HCT116 (cell line): ENCODE data around the gene LRRC52. TPM values are rescaled to one million over a fixed set of nuclear protein-coding genes. Genes with fewer than 3 reads are reported as not detected.

Source experiments
- ATAC-seq: fragments of 200-7000 bp; cut with Tn5 transposase; 2 replicates; pipeline ENCODE4 v1.9.1; 2020; ENCODE audit warnings: mild to moderate bottlenecking, moderate library complexity
- BruUV-seq: library from RNA; stranded (reverse); fragments of 400-500 nt; replicated peaks from 2 replicates; lab custom pipeline; 2021; lab: Mats Ljungman, UMichigan
- CTCF ChIA-PET: fragments of 300-600 bp; sonication (Branson Sonifier 250); formaldehyde crosslinking; loops from one replicate; lab custom pipeline; 2021; ENCODE audit warnings: antibody characterized with exemption; lab: Charles Lee
- POLR2A ChIA-PET: fragments of 300-600, 350-600 bp; sonication (Branson Sonifier 250); formaldehyde crosslinking; loops from one replicate; lab custom pipeline; 2021; ENCODE audit warnings: antibody characterized with exemption; lab: Charles Lee
- RAD21 ChIA-PET, 2 experiments: fragments of 300-600 bp; sonication (Branson Sonifier 250); formaldehyde crosslinking; loops; one replicate each; lab custom pipeline; 2023; ENCODE audit warnings: low total read pairs in 2 of 2; ENCODE audit not compliant: uncharacterized antibody in 2 of 2, unreplicated experiment in 2 of 2, low non-redundant PET in 1 of 2; lab: Charles Lee
- DNase-seq: peaks from one replicate; pipeline ENCODE4 v3.0.0-alpha.2; 2010; ENCODE audit warnings: low read depth, low spot score
- H2AFZ ChIP-seq: fragments of 200-600 bp; shearing (Covaris generic), sonication (generic); 2 replicates; pipeline ENCODE4 v1.6.1; 2017; ENCODE audit warnings: low read depth, mixed run types, mixed read lengths, antibody characterized with exemption, low read length; ENCODE audit not compliant: poor library complexity, severe bottlenecking
- H3K27ac ChIP-seq: 2 replicates; pipeline ENCODE4 v1.5.1; 2012; ENCODE audit warnings: low read depth, low read length
- H3K27me3 ChIP-seq: fragments of 200-600 bp; sonication (generic); 2 replicates; pipeline ENCODE4 v1.6.1; 2016; ENCODE audit warnings: mixed run types, low read length, mixed read lengths; ENCODE audit not compliant: insufficient read depth
- H3K36me3 ChIP-seq, 2 experiments: fragments of 200-500 bp in 1 of 2; fragments of 200-600 bp in 1 of 2; sonication (Bioruptor generic) in 1 of 2; sonication (generic) in 1 of 2; 2 replicates each; pipeline versions ENCODE4 v1.5.1 to v1.6.1; 2014 to 2016; ENCODE audit warnings: low read length in 2 of 2, inconsistent platforms in 1 of 2, mixed read lengths in 1 of 2, mixed run types in 1 of 2; ENCODE audit not compliant: insufficient read depth in 2 of 2, control insufficient read depth in 1 of 2
- H3K4me1 ChIP-seq, 2 experiments: fragments of 200-600 bp in 1 of 2; sonication (generic) in 1 of 2; 2 replicates each; pipeline versions ENCODE4 v1.5.1 to v1.6.1; 2012 to 2017; ENCODE audit warnings: low read length in 2 of 2, inconsistent platforms in 1 of 2, mild to moderate bottlenecking in 1 of 2, mixed read lengths in 1 of 2, mixed run types in 1 of 2, moderate library complexity in 1 of 2; ENCODE audit not compliant: insufficient read depth in 2 of 2, control insufficient read depth in 1 of 2
- H3K4me2 ChIP-seq: fragments of 200-600 bp; sonication (generic); 2 replicates; pipeline ENCODE4 v1.6.1; 2017; ENCODE audit warnings: mixed run types, low read length, mixed read lengths
- H3K4me3 ChIP-seq, 2 experiments: fragments of 200-600 bp in 1 of 2; sonication (generic) in 1 of 2; replicated peaks in 1 of 2; 2 replicates each; pipeline ENCODE4 v1.5.1; 2011 to 2016; ENCODE audit warnings: low read length in 2 of 2, control low read depth in 1 of 2, low read depth in 1 of 2, mild to moderate bottlenecking in 1 of 2, mixed read lengths in 1 of 2, mixed run types in 1 of 2
- H3K79me2 ChIP-seq: fragments of 200-600 bp; sonication (generic); 2 replicates; pipeline ENCODE4 v1.6.1; 2017; ENCODE audit warnings: mild to moderate bottlenecking, mixed run types, low read length, moderate library complexity, mixed read lengths; ENCODE audit not compliant: insufficient read depth
- H3K9ac ChIP-seq: fragments of 200-600 bp; sonication (generic); 2 replicates; pipeline ENCODE4 v1.6.1; 2016; ENCODE audit warnings: low read length, mixed read lengths
- H3K9me2 ChIP-seq: fragments of 200-600 bp; sonication (generic), shearing (Covaris generic); 2 replicates; pipeline ENCODE4 v1.6.1; 2017; ENCODE audit warnings: mixed run types, mild to moderate bottlenecking, moderate library complexity; ENCODE audit not compliant: insufficient read depth
- H3K9me3 ChIP-seq, 2 experiments: fragments of 200-500 bp in 1 of 2; fragments of 200-600 bp in 1 of 2; sonication (Bioruptor generic) in 1 of 2; sonication (generic) in 1 of 2; 2 replicates each; pipeline ENCODE4 v1.6.1; 2014 to 2017; ENCODE audit warnings: low read length in 2 of 2, mixed read lengths in 2 of 2, inconsistent platforms in 1 of 2, low read depth in 1 of 2, mild to moderate bottlenecking in 1 of 2, mixed run types in 1 of 2, moderate library complexity in 1 of 2; ENCODE audit not compliant: control insufficient read depth in 1 of 2, insufficient read depth in 1 of 2
- H4K20me1 ChIP-seq: fragments of 200-600 bp; sonication (generic), shearing (Covaris generic); 2 replicates; pipeline ENCODE4 v1.6.1; 2017; ENCODE audit warnings: mixed run types, mild to moderate bottlenecking, moderate library complexity; ENCODE audit not compliant: insufficient read depth
- CBX3 ChIP-seq: IDR thresholded peaks from 2 replicates; pipeline ENCODE4 v1.6.1; 2012; ENCODE audit warnings: low read depth
- CEBPB ChIP-seq: IDR thresholded peaks from 2 replicates; pipeline ENCODE4 v1.6.1; 2012; ENCODE audit warnings: low read depth
- ELF1 ChIP-seq: IDR thresholded peaks from 2 replicates; pipeline ENCODE4 v1.6.1; 2012; ENCODE audit warnings: low read depth, borderline replicate concordance
- EZH2 ChIP-seq: fragments of 200-600 bp; sonication (generic); IDR thresholded peaks from 2 replicates; pipeline ENCODE4 v1.6.1; 2017; ENCODE audit warnings: antibody characterized with exemption, mixed run types
- EZH2phosphoT487 ChIP-seq: fragments of 200-600 bp; IDR thresholded peaks from 2 replicates; pipeline ENCODE4 v1.6.1; 2018; ENCODE audit warnings: antibody characterized with exemption, borderline replicate concordance
- FOSL1 ChIP-seq: IDR thresholded peaks from 2 replicates; pipeline ENCODE4 v1.6.1; 2012; ENCODE audit warnings: low read depth
- JUND ChIP-seq: IDR thresholded peaks from 2 replicates; pipeline ENCODE4 v1.6.1; 2012
- POLR2A ChIP-seq: IDR thresholded peaks from 2 replicates; pipeline ENCODE4 v1.7.0; 2011; ENCODE audit warnings: borderline replicate concordance; ENCODE audit not compliant: insufficient read depth, insufficient read length; ENCODE audit errors: extremely low read depth
- POLR2AphosphoS5 ChIP-seq: IDR thresholded peaks from 2 replicates; pipeline ENCODE4 v1.6.1; 2011; ENCODE audit warnings: mild to moderate bottlenecking, low read depth, low read length, moderate library complexity
- REST ChIP-seq: IDR thresholded peaks from 2 replicates; pipeline ENCODE4 v1.6.1; 2012; ENCODE audit warnings: low read depth
- YY1 ChIP-seq: IDR thresholded peaks from 2 replicates; pipeline ENCODE4 v1.6.1; 2011; ENCODE audit warnings: low read length, low read depth, moderate library complexity, mild to moderate bottlenecking; ENCODE audit not compliant: insufficient replicate concordance; ENCODE audit errors: extremely low read depth
- ZBTB33 ChIP-seq: IDR thresholded peaks from 2 replicates; pipeline ENCODE4 v1.6.1; 2011; ENCODE audit warnings: mild to moderate bottlenecking, low read length, moderate library complexity; ENCODE audit not compliant: insufficient replicate concordance; ENCODE audit errors: extremely low read depth
- ZFX ChIP-seq: fragments of 450-650 bp; IDR thresholded peaks from 2 replicates; pipeline ENCODE4 v1.6.1; 2017
- intact Hi-C: fragments of 100-400 bp; cut with micrococcal nuclease; formaldehyde crosslinking; loops from 2 replicates; pipeline ENCODE4 v1.10.0; 2022
- total RNA-seq: library from RNA; stranded (reverse); gene quantifications from one replicate; pipeline ENCODE4 v1.2.1, GENCODE V29; 2021; ENCODE audit not compliant: unreplicated experiment
- TF ChIP-seq, protein P1 (sequence below): IDR thresholded peaks from 2 replicates; pipeline ENCODE4 v1.6.1; 2012

The LRRC52 gene
- total RNA-seq, 1 experiment from 2014 or later, result not detected

GRCh38 chr1:165560883-165561656 lies 17.3 kb downstream of the LRRC52 start:
- BruUV-seq, result no TSS peak
- POLR2A ChIA-PET, result no interaction called here
- Histone ChIP-seq H3K9ac (no peak overlapping the region), H3K27ac (no peak overlapping the region), H4K20me1 (no peaks in the 10 kb centered on the region), H3K9me2 (no peaks in the 10 kb centered on the region), H3K4me2 (no peak overlapping the region), H3K4me1 (no peaks in the 10 kb centered on the region), H2AFZ (no peak overlapping the region), H3K36me3 (no peaks in the 10 kb centered on the region), H3K4me3 (no peak overlapping the region), H3K9me3 (no peaks in the 10 kb centered on the region), H3K79me2 (no peaks in the 10 kb centered on the region), H3K27me3 (peaks cover 61% of the 10 kb centered on the region)
- no peak for TF ChIP-seq CEBPB
- no peak for TF ChIP-seq JUND
- TF ChIP-seq CBX3, result no peak
- TF ChIP-seq, protein P1, sequence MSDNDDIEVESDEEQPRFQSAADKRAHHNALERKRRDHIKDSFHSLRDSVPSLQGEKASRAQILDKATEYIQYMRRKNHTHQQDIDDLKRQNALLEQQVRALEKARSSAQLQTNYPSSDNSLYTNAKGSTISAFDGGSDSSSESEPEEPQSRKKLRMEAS, result no peak
- TF ChIP-seq REST, result no peak
- no peak for TF ChIP-seq ELF1
- no peak for TF ChIP-seq YY1
- no peak for TF ChIP-seq ZFX
- no peak for TF ChIP-seq EZH2
- no peak for TF ChIP-seq POLR2AphosphoS5
- no peak for TF ChIP-seq FOSL1
- TF ChIP-seq EZH2phosphoT487, result no peak
- TF ChIP-seq ZBTB33, result no peak
- no peak for TF ChIP-seq POLR2A
- RAD21 ChIA-PET, result no interaction called here
- intact Hi-C loops, result no loop called here
- no peak for ATAC-seq
- no peak for DNase-seq
- CTCF ChIA-PET, result no interaction called here
